Measurements from ENCODE around the gene ULK1. TPM values are rescaled to one million over a fixed set of nuclear protein-coding genes. Genes with fewer than 3 reads are reported as not detected.

ULK1 gene
- total and polyA plus RNA-seq, 2 of the 13 experiments (the other 11 are each of a cell fraction or from before 2014, with no cell fraction given), result 2.8 to 10.1 TPM

DNA sequence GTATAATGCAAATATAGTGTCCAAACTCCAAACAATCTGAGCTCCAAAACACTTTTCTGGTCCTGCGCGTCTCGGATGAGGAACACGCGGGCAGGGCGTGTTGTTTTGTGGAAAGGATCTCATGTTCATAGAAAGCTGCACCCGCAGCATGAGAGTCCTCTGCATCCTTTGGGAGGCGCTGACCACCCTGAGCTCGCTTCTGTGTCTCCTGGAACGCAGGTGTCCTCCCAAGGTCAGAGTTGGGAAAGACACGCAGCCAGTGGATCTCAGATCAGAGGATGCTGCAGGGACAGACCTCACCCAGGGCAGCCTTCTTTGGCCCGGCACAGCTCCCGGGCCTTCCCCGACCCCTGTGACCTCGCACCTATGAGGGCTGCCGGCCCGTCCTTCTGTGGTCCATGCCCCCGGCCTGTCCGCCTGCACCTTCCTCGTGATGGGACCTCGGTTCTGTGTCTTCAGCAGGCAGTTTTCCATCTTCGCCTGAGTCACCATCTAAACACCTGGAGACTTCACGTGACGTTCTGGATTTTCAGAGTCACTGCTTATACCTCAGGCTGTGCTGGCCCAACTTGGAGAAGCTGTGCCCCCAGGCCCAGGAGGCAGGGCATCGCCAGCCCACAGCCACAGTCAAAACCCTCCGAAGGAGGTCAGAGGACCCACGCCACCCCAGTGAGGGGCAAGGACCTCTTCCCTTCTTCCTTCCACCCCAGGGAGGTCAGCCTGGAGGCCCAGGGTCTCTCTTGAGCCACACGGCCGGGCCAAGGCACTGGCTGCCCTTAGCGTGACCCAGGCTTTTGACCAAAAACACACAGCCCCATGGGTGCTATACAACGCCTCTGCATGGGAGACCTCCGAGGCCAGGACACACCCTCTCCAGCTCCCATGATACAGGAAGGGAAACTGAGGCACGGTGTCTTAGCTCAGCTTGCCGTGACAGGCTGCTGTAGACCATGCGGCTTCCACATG lies 40.3 kb upstream of the ULK1 start (continued):
- no peak for TF ChIP-seq HDAC1 (CRISPR knock-in tag; IDR thresholded peaks at IDR 0.05)
- no peak for TF ChIP-seq RORA (CRISPR knock-in tag; IDR thresholded peaks at IDR 0.05)
- no peak for TF ChIP-seq CENPT (CRISPR knock-in tag; IDR thresholded peaks at IDR 0.05; ENCODE audit: low read depth)
- TF ChIP-seq, protein P1, sequence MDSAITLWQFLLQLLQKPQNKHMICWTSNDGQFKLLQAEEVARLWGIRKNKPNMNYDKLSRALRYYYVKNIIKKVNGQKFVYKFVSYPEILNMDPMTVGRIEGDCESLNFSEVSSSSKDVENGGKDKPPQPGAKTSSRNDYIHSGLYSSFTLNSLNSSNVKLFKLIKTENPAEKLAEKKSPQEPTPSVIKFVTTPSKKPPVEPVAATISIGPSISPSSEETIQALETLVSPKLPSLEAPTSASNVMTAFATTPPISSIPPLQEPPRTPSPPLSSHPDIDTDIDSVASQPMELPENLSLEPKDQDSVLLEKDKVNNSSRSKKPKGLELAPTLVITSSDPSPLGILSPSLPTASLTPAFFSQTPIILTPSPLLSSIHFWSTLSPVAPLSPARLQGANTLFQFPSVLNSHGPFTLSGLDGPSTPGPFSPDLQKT (CRISPR knock-in tag; IDR thresholded peaks at IDR 0.05; ENCODE audit: borderline replicate concordance), result no peak
- no peak for TF ChIP-seq ZNF496 (CRISPR knock-in tag; IDR thresholded peaks at IDR 0.05; ENCODE audit: insufficient replicate concordance)
- no peak for TF ChIP-seq KDM5A (IDR thresholded peaks at IDR 0.05; ENCODE audit: borderline replicate concordance, low read length)
- TF ChIP-seq NRL (CRISPR knock-in tag; IDR thresholded peaks at IDR 0.05; ENCODE audit: borderline replicate concordance), result 0 out of 2 replicates have a peak, but pooled peaks have one; percentile 19
- TF ChIP-seq ZFP36L1 (CRISPR knock-in tag; IDR thresholded peaks at IDR 0.05), result no peak
- TF ChIP-seq, protein P2, sequence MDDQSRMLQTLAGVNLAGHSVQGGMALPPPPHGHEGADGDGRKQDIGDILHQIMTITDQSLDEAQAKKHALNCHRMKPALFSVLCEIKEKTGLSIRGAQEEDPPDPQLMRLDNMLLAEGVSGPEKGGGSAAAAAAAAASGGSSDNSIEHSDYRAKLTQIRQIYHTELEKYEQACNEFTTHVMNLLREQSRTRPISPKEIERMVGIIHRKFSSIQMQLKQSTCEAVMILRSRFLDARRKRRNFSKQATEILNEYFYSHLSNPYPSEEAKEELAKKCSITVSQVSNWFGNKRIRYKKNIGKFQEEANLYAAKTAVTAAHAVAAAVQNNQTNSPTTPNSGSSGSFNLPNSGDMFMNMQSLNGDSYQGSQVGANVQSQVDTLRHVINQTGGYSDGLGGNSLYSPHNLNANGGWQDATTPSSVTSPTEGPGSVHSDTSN (CRISPR knock-in tag; IDR thresholded peaks at IDR 0.05; ENCODE audit: borderline replicate concordance), result no peak
- no peak for TF ChIP-seq ZNF354B (CRISPR knock-in tag; IDR thresholded peaks at IDR 0.05)

Measured in HepG2 (cell line).